OCI-LY1 (cell line): ENCODE results near the gene SPATA33.

Experiments used
- CTCF ChIP-seq: fragments of 200-600 bp; sonication (generic), shearing (Covaris generic); IDR thresholded peaks from 2 replicates; pipeline ENCODE4 v1.5.1; 2017; ENCODE audit warnings: mild to moderate bottlenecking, antibody characterized with exemption, low read length, moderate library complexity, mixed read lengths
- EZH2 ChIP-seq: fragments of 200-600 bp; sonication (generic), shearing (Covaris generic); IDR thresholded peaks from 2 replicates; pipeline ENCODE4 v1.8.0; 2017; ENCODE audit warnings: borderline replicate concordance, mixed run types, mild to moderate bottlenecking, antibody characterized with exemption, low read length, moderate library complexity, mixed read lengths

- TF ChIP-seq EZH2 (no peak), CTCF (no peak)
Observed at GRCh38 chr16:89645122-89645521, 12.5 kb upstream of the SPATA33 start.
